Measurements from ENCODE around the gene USH1C.

USH1C gene

GRCh38 chr11:17543574-17544180, 539 bp downstream of the USH1C start:
- no peak for DNase-seq

GRCh38 chr11:17543041-17543440, 1.2 kb downstream of the USH1C start:
- DNase-seq: no peak

GRCh38 chr11:17542249-17542648, 2.0 kb downstream of the USH1C start:
- DNase-seq: no peak

GRCh38 chr11:17541330-17541885, 2.8 kb downstream of the USH1C start:
- no peak for DNase-seq

- DNase-seq: no peak
Measured at GRCh38 chr11:17540807-17541206, 3.4 kb downstream of the USH1C start.

GRCh38 chr11:17538731-17539130, 5.5 kb downstream of the USH1C start:
- DNase-seq: no peak

- no peak for DNase-seq
Measured at GRCh38 chr11:17538054-17538453, 6.2 kb downstream of the USH1C start.

- DNase-seq: no peak
Measured at GRCh38 chr11:17537261-17537660, 7.0 kb downstream of the USH1C start.

- no peak for DNase-seq
Measured at GRCh38 chr11:17535488-17535887, 8.7 kb downstream of the USH1C start.

GRCh38 chr11:17533778-17534415, 10.3 kb downstream of the USH1C start:
- DNase-seq: no peak

- no peak for DNase-seq
Measured at GRCh38 chr11:17533341-17533740, 10.9 kb downstream of the USH1C start.

- DNase-seq: no peak
Measured at GRCh38 chr11:17532784-17533183, 11.4 kb downstream of the USH1C start.

GRCh38 chr11:17531636-17532113, 12.5 kb downstream of the USH1C start:
- DNase-seq: no peak

- DNase-seq: no peak
Measured at GRCh38 chr11:17531071-17531600, 13.1 kb downstream of the USH1C start.

GRCh38 chr11:17529844-17530185, 14.4 kb downstream of the USH1C start:
- DNase-seq: no peak

GRCh38 chr11:17528906-17529843, 15.0 kb downstream of the USH1C start:
- peak; percentile 84 for DNase-seq

GRCh38 chr11:17528181-17528691, 16.0 kb downstream of the USH1C start:
- DNase-seq: no peak

GRCh38 chr11:17527628-17527995, 16.6 kb downstream of the USH1C start:
- DNase-seq: no peak

GRCh38 chr11:17526931-17527627, 17.1 kb downstream of the USH1C start:
- no peak for DNase-seq

GRCh38 chr11:17526326-17526725, 17.9 kb downstream of the USH1C start:
- no peak for DNase-seq

- no peak for DNase-seq
Measured at GRCh38 chr11:17525570-17525969, 18.6 kb downstream of the USH1C start.

- no peak for DNase-seq
Measured at GRCh38 chr11:17524221-17524620, 20.0 kb downstream of the USH1C start.

All from NCI-H2029 treated with DMSO at 0.1 percent for 48 hours (cell line).